IMR-90 (cell line): ENCODE data around the gene DNAJC2. TPM values are rescaled to one million over a fixed set of nuclear protein-coding genes. Genes with fewer than 3 reads are reported as not detected.

Source experiments
- ATAC-seq: fragments of 200-7000 bp; cut with Tn5 transposase; 2 replicates; pipeline ENCODE4 v1.9.1; 2020; ENCODE audit warnings: low read depth, mild to moderate bottlenecking, moderate library complexity
- BruUV-seq: library from RNA; stranded (reverse); fragments of 400-500 nt; replicated peaks from 2 replicates; lab custom pipeline; 2021; lab: Mats Ljungman, UMichigan
- CTCF ChIA-PET: fragments of 300-600 bp; formaldehyde crosslinking; extraction: SDS; loops from one replicate; lab custom pipeline; 2021; ENCODE audit warnings: antibody characterized with exemption; lab: Yijun Ruan, JAX
- POLR2A ChIA-PET: fragments of 300-600 bp; sonication (Branson Sonifier 250); formaldehyde crosslinking; loops from one replicate; lab custom pipeline; 2022; ENCODE audit warnings: antibody characterized with exemption; ENCODE audit not compliant: unreplicated experiment; lab: Charles Lee
- DNase-seq: peaks from one replicate; pipeline ENCODE4 v3.0.0; 2013
- H2AFZ ChIP-seq: replicated peaks from 2 replicates; pipeline ENCODE3; 2013; ENCODE audit warnings: low read length, mild to moderate bottlenecking; ENCODE audit not compliant: poor library complexity
- H2AK5ac ChIP-seq: 2 replicates; pipeline ENCODE4 v1.6.1; 2013; ENCODE audit warnings: low read depth, low read length, inconsistent platforms
- H2AK9ac ChIP-seq: replicated peaks from 2 replicates; pipeline ENCODE3; 2013; ENCODE audit warnings: mild to moderate bottlenecking, low read depth, low read length, moderate library complexity; ENCODE audit not compliant: poor library complexity
- H2BK120ac ChIP-seq: 2 replicates; pipeline ENCODE4 v1.6.1; 2013; ENCODE audit warnings: low read depth, low read length, inconsistent platforms
- H2BK15ac ChIP-seq: 3 replicates; pipeline ENCODE4 v1.6.1; 2013; ENCODE audit warnings: low read depth, low read length, inconsistent platforms
- H2BK20ac ChIP-seq: 2 replicates; pipeline ENCODE4 v1.6.1; 2013; ENCODE audit warnings: low read depth, mild to moderate bottlenecking, inconsistent platforms, low read length, moderate library complexity
- H2BK5ac ChIP-seq: 2 replicates; pipeline ENCODE4 v1.6.1; 2013; ENCODE audit warnings: mild to moderate bottlenecking, low read depth, low read length, inconsistent platforms; ENCODE audit not compliant: poor library complexity, severe bottlenecking
- H3K14ac ChIP-seq: replicated peaks from 2 replicates; pipeline ENCODE4 v1.6.1; 2013; ENCODE audit warnings: low read depth, low read length, inconsistent platforms
- H3K18ac ChIP-seq: 2 replicates; pipeline ENCODE4 v1.6.1; 2013; ENCODE audit warnings: low read depth, low read length, control low read depth
- H3K23ac ChIP-seq: 2 replicates; pipeline ENCODE4 v1.6.1; 2013; ENCODE audit warnings: low read depth, low read length, inconsistent platforms
- H3K27ac ChIP-seq: 2 replicates; pipeline ENCODE4 v1.5.1; 2013; ENCODE audit warnings: mild to moderate bottlenecking, control low read depth, low read length; ENCODE audit not compliant: insufficient read depth
- H3K27me3 ChIP-seq: 2 replicates; pipeline ENCODE4 v1.6.1; 2013; ENCODE audit warnings: low read length; ENCODE audit not compliant: control insufficient read depth, insufficient read depth
- H3K36me3 ChIP-seq: 2 replicates; pipeline ENCODE4 v1.6.1; 2013; ENCODE audit warnings: low read length, mixed read lengths; ENCODE audit not compliant: control insufficient read depth, insufficient read depth
- H3K4ac ChIP-seq: 2 replicates; pipeline ENCODE4 v1.6.1; 2013; ENCODE audit warnings: low read depth, low read length, inconsistent platforms
- H3K4me1 ChIP-seq: 2 replicates; pipeline ENCODE4 v1.6.1; 2013; ENCODE audit warnings: low read length, mixed read lengths; ENCODE audit not compliant: control insufficient read depth, insufficient read depth
- H3K4me2 ChIP-seq: 2 replicates; pipeline ENCODE4 v1.6.1; 2013; ENCODE audit warnings: low read depth, mild to moderate bottlenecking, control low read depth, low read length, moderate library complexity
- H3K4me3 ChIP-seq: 2 replicates; pipeline ENCODE4 v1.5.1; 2013; ENCODE audit warnings: low read depth, mild to moderate bottlenecking, control low read depth, low read length, moderate library complexity; ENCODE audit not compliant: insufficient read depth
- H3K56ac ChIP-seq: 2 replicates; pipeline ENCODE4 v1.6.1; 2013; ENCODE audit warnings: low read length, inconsistent platforms; ENCODE audit not compliant: insufficient read depth; ENCODE audit errors: extremely low read depth
- H3K79me1 ChIP-seq, 2 experiments: 2 replicates each; pipeline ENCODE4 v1.6.1; 2013; ENCODE audit warnings: low read length in 2 of 2, inconsistent platforms in 1 of 2, low read depth in 1 of 2
- H3K9ac ChIP-seq: 2 replicates; pipeline ENCODE4 v1.6.1; 2013; ENCODE audit warnings: low read depth, low read length, control low read depth
- H3K9me1 ChIP-seq: 2 replicates; pipeline ENCODE4 v1.6.1; 2013; ENCODE audit warnings: low read length, inconsistent platforms; ENCODE audit not compliant: insufficient read depth
- H3K9me3 ChIP-seq: 2 replicates; pipeline ENCODE4 v1.6.1; 2013; ENCODE audit warnings: low read length; ENCODE audit not compliant: control insufficient read depth, insufficient read depth
- H4K20me1 ChIP-seq: 2 replicates; pipeline ENCODE4 v1.6.1; 2013; ENCODE audit warnings: low read length, inconsistent platforms; ENCODE audit not compliant: insufficient read depth
- H4K5ac ChIP-seq: 2 replicates; pipeline ENCODE4 v1.6.1; 2013; ENCODE audit warnings: mild to moderate bottlenecking, low read depth, low read length, control low read depth
- H4K8ac ChIP-seq, 2 experiments: 2 replicates each; pipeline ENCODE4 v1.6.1; 2013; ENCODE audit warnings: low read depth in 2 of 2, low read length in 2 of 2, control low read depth in 1 of 2, inconsistent platforms in 1 of 2
- H4K91ac ChIP-seq: 2 replicates; pipeline ENCODE4 v1.6.1; 2013; ENCODE audit warnings: low read depth, low read length, inconsistent platforms; ENCODE audit not compliant: insufficient read depth
- NFE2L2 ChIP-seq: fragments of 150-350 bp; IDR thresholded peaks from 2 replicates; pipeline ENCODE4 v1.6.1; 2016; ENCODE audit warnings: low read depth, mild to moderate bottlenecking, low read length
- WGBS, 2 experiments: methylation state at CpG; one replicate each; pipeline versions ENCODE4 v1.1.5 to v1.1.7; 2013; ENCODE audit warnings: missing lambda C conversion rate in 2 of 2; ENCODE audit not compliant: insufficient read length in 1 of 2; ENCODE audit errors: extremely low coverage in 2 of 2; 5-methylcytosine and 5-hydroxymethylcytosine counted together
- dilution Hi-C: fragments of 300-500 bp; cut with HindIII; formaldehyde crosslinking; loops from one replicate; pipeline ENCODE4 v1.14.3; 2018; ENCODE audit warnings: low sequenced_read_pairs; ENCODE audit not compliant: unreplicated experiment
- in situ Hi-C: fragments of 300-500 bp; cut with MboI; formaldehyde crosslinking; loops from 3 replicates; pipeline ENCODE4 v1.14.3; 2019; ENCODE audit warnings: low sequenced_read_pairs, inconsistent platforms, mixed read lengths
- intact Hi-C: fragments of 100-400 bp; cut with micrococcal nuclease; formaldehyde crosslinking; loops from 2 replicates; pipeline ENCODE4 v1.10.0; 2022
- polyA plus RNA-seq, 3 experiments: library from polyadenylated mRNA; depleted of rRNA; stranded (reverse); fragments of >200 nt; gene quantifications; 2 replicates each; pipeline ENCODE4 v1.2.3, GENCODE V29; 2012; ENCODE audit warnings: low replicate concordance in 1 of 3
- total RNA-seq: library from RNA; depleted of rRNA; stranded (reverse); fragments of >200 nt; gene quantifications from 2 replicates; pipeline ENCODE4 v1.2.3, GENCODE V29; 2012

Gene DNAJC2
- total and polyA plus RNA-seq, 2 of the 4 experiments (the other 2 are of a cell fraction): 17.5 to 22.4 TPM

DNA sequence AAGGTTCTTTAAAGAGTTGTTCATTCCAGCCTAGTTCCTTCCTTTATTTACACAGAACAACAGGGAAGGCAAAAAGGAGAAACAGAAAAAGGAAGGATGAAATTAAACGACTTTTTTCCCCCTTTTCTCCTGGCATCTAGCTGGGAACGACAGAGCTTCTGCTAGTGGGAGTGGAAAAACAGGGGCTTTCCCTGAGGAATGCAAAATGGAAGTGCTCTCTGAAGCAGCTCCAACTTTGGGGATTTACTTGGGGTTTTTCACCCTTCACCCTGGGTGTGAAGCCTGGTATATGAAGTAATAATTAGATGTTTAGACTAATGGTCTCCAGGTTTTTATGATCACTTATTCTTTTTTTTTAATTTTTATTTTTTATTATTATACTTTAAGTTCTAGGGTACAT is 43.1 kb downstream of the DNAJC2 start:
- no peak overlapping the region for H3K4ac ChIP-seq
- H3K9me3 ChIP-seq: no peaks in the 10 kb centered on the region
- no peak overlapping the region for H3K4me3 ChIP-seq
- H3K36me3 ChIP-seq: peaks cover 33% of the 10 kb centered on the region
- no peak overlapping the region for H3K18ac ChIP-seq
- H2AK5ac ChIP-seq: no peak overlapping the region
- H2AFZ ChIP-seq: no peak overlapping the region
- H3K4me1 ChIP-seq: peaks cover 2% of the 10 kb centered on the region; the same call in 1 of the 2 replicates
- H4K5ac ChIP-seq: no peak overlapping the region
- no peak overlapping the region for H2BK20ac ChIP-seq
- no peaks in the 10 kb centered on the region; the same call in 1 of the 2 replicates for H4K20me1 ChIP-seq
- H3K9me1 ChIP-seq: no peaks in the 10 kb centered on the region
- no peak overlapping the region for H2BK5ac ChIP-seq
- H3K79me1 ChIP-seq: peaks cover 15 to 37% of the 10 kb centered on the region in 2 experiments; a peak in 3 of 4 replicates
- POLR2A ChIA-PET: no interaction called here
- no peak overlapping the region for H3K9ac ChIP-seq
- no peak overlapping the region for H4K8ac ChIP-seq
- no peak overlapping the region for H2AK9ac ChIP-seq
- WGBS, 2 experiments: no CpG with 5 or more reads among the region's 2 CpGs
- ATAC-seq (no peak), DNase-seq (no peak)
- CTCF ChIA-PET: no interaction called here
- no peak overlapping the region for H3K4me2 ChIP-seq
- no peak overlapping the region for H2BK15ac ChIP-seq
- H2BK120ac ChIP-seq: no peak overlapping the region
- no peak overlapping the region for H4K91ac ChIP-seq
- in situ Hi-C loops: no loop called here
- no peak overlapping the region for H3K56ac ChIP-seq
- H3K27me3 ChIP-seq: no peaks in the 10 kb centered on the region
- dilution Hi-C loops: no loop called here
- H3K14ac ChIP-seq: no peak overlapping the region
- no TSS peak for BruUV-seq
- intact Hi-C loops: no loop called here
- no peak overlapping the region for H3K23ac ChIP-seq
- H3K27ac ChIP-seq: no peak overlapping the region
- no peak for TF ChIP-seq NFE2L2
